ENCODE measurements around the gene ACIN1.
A peak's percentile ranks its signal among the peaks of the same experiment; 100 is the strongest.

DNA sequence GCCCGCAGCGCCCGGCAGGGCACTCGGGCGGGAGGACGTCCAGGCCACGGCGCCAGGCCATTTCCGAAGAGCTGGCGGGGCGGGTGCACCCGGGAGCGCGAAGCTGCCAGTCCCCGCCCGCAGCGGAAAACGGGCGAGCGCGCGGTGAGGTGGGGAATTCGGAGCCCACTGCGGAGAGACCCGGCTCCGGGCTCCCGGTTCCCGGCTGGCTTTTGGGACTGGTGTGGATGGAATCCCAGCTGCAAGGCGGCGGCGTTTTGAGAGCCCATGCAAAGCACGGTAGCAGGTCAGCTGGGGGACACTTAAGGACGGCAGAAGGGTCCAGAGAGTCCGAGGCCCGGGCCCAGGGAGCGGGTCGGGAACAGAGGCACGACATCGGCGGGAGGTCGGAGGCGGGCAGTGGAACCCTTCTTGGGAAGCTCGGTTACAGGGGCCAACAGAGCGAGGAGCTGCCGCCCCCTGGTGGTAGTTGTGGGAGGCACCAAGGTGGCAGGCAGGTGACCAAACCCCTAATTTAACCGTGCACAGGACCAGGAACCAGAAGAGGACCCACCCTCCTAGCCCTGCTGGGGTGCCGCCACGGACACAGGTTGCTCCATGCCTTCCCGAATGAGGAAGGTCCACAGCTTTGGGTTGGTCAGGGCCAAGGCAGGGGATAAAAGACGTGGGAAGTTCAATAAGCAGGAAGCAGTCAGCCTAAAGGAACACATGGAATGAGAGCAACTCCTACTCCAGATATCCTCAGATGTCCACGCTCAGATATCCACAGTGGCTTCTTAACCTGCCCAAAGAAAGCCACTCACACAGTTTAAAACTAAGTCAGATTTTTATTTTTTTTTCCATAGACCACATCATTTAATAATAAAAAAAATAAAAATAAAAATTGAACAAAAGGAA lies 36.9 kb downstream of the ACIN1 start:
- TF ChIP-seq EZH2 (IDR thresholded peaks at IDR 0.05; ENCODE audit: borderline replicate concordance, low read length), result no peak
- TF ChIP-seq, protein P1, sequence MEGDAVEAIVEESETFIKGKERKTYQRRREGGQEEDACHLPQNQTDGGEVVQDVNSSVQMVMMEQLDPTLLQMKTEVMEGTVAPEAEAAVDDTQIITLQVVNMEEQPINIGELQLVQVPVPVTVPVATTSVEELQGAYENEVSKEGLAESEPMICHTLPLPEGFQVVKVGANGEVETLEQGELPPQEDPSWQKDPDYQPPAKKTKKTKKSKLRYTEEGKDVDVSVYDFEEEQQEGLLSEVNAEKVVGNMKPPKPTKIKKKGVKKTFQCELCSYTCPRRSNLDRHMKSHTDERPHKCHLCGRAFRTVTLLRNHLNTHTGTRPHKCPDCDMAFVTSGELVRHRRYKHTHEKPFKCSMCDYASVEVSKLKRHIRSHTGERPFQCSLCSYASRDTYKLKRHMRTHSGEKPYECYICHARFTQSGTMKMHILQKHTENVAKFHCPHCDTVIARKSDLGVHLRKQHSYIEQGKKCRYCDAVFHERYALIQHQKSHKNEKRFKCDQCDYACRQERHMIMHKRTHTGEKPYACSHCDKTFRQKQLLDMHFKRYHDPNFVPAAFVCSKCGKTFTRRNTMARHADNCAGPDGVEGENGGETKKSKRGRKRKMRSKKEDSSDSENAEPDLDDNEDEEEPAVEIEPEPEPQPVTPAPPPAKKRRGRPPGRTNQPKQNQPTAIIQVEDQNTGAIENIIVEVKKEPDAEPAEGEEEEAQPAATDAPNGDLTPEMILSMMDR (IDR thresholded peaks at IDR 0.05; ENCODE audit: low read length), result peak; percentile 95

All from OCI-LY1 (cell line).